ENCODE measurements around the gene PRDM2. TPM values are rescaled to one million over a fixed set of nuclear protein-coding genes. Genes with fewer than 3 reads are reported as not detected.
A peak's percentile ranks its signal among the peaks of the same experiment; 100 is the strongest.
"Not testable (repeated sequence)": the region's sequence is repeated elsewhere in the genome, so short reads cannot be mapped to it uniquely, and the experiment has no call there.

Gene PRDM2
- polyA plus RNA-seq (ENCODE audit: insufficient read length), result 38.9 TPM

GRCh38 chr1:13699936-13700520 lies at the start of gene PRDM2:
TSS of gene PRDM2 (plus strand) at chr1:13700188. CDS start at chr1:13715606, 15,418 bp downstream.
- peak; percentile 58 for DNase-seq

GRCh38 chr1:13651279-13651678 lies 48.7 kb upstream of the PRDM2 start:
- DNase-seq, result no peak

- DNase-seq, result no peak
Measured at GRCh38 chr1:13652238-13652637, 47.8 kb upstream of the PRDM2 start.

- peak; percentile 13 for DNase-seq
Measured at GRCh38 chr1:13661539-13661938, 38.4 kb upstream of the PRDM2 start.

- DNase-seq, result peak; percentile 7
Measured at GRCh38 chr1:13662493-13662892, 37.5 kb upstream of the PRDM2 start.

GRCh38 chr1:13663969-13664368 lies 36.0 kb upstream of the PRDM2 start:
- no peak for DNase-seq

GRCh38 chr1:13664451-13664850 lies 35.5 kb upstream of the PRDM2 start:
- no peak for DNase-seq

- DNase-seq, result no peak
Measured at GRCh38 chr1:13666317-13666716, 33.7 kb upstream of the PRDM2 start.

- DNase-seq, result no peak
Measured at GRCh38 chr1:13667691-13668090, 32.3 kb upstream of the PRDM2 start.

GRCh38 chr1:13674377-13674776 lies 25.6 kb upstream of the PRDM2 start:
- no peak for DNase-seq

GRCh38 chr1:13675151-13675651 lies 24.8 kb upstream of the PRDM2 start:
- peak; percentile 54 for DNase-seq

- no peak for DNase-seq
Measured at GRCh38 chr1:13677896-13678295, 22.1 kb upstream of the PRDM2 start.

GRCh38 chr1:13679651-13680050 lies 20.3 kb upstream of the PRDM2 start:
- peak; percentile 63 for DNase-seq

- not testable (repeated sequence) for DNase-seq
Measured at GRCh38 chr1:13680609-13681008, 19.4 kb upstream of the PRDM2 start.

GRCh38 chr1:13681921-13682320 lies 18.1 kb upstream of the PRDM2 start:
- DNase-seq, result no peak

- DNase-seq, result no peak
Measured at GRCh38 chr1:13682444-13682843, 17.5 kb upstream of the PRDM2 start.

GRCh38 chr1:13683206-13683605 lies 16.8 kb upstream of the PRDM2 start:
- DNase-seq, result no peak

- DNase-seq, result no peak
Measured at GRCh38 chr1:13687151-13687715, 12.8 kb upstream of the PRDM2 start.

- DNase-seq, result not testable (repeated sequence)
Measured at GRCh38 chr1:13693094-13693493, 6.9 kb upstream of the PRDM2 start.

- no peak for DNase-seq
Measured at GRCh38 chr1:13694886-13695684, 4.9 kb upstream of the PRDM2 start.

- no peak for DNase-seq
Measured at GRCh38 chr1:13697738-13698137, 2.2 kb upstream of the PRDM2 start.

GRCh38 chr1:13699510-13699909 lies 478 bp upstream of the PRDM2 start:
- no peak for DNase-seq

GRCh38 chr1:13700521-13701270 lies 708 bp downstream of the PRDM2 start:
- DNase-seq, result peak; percentile 49

Measured in hindlimb muscle (tissue), 1 donor.